ENCODE results near the gene ZIC2.

ZIC2 gene

DNA sequence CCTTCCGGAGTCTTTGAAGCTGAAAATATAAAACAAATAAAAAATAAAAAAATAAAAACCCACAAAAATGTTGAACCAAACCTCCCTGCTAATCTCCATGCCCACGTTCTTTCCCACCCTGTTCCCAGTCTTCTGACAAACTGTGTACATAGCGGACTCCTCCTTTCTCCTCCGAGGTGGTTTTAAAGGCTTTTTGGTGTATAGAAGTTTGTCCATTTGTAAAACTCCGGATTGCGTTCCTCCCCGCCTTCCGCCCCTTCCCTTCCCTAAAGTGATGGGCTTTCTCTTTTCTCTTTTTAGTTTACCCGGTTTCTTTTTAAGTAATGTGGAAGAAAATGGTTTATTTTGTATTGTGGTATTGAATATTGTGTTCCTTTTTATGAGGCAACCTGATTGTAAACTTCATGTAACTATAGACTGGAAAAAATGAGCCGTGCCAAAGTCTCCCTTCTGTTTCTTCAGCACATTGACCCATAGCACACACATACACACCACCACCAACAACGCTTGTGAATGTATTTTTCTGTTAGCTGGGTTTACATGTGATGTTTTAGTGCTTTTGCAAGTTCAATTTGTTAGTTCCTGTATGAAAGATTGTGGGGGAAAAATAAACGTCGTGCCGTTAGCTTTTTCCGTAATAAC lies 4.4 kb downstream of the ZIC2 start:
- no peak for DNase-seq (ENCODE audit: low read depth in 3 of 3, low spot score in 1 of 3)

DNA sequence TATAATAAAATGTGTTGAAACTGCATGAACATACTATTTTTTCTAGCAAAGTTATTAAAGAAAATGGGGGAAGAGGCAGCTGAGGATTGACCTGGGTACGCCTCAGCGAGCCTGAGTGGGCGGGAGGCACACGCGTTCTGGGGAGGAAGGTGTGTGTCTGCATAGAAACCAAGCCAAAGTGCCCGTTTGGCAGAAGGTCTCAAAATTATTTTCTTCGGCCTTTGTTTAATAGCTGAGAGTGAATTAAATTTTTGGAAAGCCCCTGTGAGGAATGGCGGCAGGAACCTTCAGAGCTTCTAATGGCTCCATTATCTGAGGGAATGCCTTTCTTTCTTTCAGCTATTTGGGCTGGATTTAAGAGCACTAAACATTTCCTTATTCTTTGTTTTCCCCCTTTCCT lies 5.2 kb downstream of the ZIC2 start:
- no peak for DNase-seq (ENCODE audit: low read depth in 3 of 3, low spot score in 1 of 3)

DNA sequence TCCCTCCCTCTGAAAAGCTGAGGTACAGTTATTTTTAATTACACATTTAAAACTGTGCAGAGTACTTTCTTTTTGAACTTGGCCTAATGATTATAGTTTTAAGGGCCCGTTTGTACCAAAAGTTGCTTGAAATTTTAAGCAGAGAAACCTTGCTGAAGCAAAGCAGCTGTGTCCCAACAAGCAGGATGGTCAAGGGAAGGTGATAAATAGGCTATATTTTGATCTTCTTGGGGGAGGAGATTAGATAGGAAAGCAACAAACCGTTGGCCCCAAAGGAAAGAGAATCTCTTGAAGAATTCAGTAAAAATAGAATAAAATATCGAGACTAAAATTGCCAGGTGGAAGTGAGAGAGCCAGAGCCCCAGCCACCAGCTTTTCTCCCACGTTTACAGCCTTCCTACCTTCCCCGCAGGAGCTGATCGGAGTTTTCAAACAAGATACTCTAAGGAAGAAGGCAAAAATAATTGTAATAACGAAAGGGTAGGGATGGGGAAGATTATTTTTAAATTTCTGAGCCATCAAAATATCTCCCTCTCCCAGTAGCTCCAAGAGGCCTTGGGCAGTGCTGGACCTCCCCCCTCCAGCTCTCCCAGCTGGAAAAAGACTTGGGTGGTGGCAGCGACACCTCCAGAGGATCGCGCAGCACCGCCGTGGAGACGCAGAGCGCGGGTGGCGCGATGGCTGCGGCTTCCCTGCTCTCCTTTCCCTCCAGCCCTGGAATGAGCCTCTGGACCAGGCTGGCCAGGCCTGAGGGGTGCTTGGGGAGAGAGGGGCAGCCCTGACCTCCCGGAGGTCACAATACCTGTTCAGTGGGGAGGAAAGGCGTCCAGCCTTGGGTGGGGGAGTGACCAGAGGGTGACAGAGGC lies 5.8 kb downstream of the ZIC2 start:
- DNase-seq (ENCODE audit: low read depth in 3 of 3, low spot score in 1 of 3): no peak

DNA sequence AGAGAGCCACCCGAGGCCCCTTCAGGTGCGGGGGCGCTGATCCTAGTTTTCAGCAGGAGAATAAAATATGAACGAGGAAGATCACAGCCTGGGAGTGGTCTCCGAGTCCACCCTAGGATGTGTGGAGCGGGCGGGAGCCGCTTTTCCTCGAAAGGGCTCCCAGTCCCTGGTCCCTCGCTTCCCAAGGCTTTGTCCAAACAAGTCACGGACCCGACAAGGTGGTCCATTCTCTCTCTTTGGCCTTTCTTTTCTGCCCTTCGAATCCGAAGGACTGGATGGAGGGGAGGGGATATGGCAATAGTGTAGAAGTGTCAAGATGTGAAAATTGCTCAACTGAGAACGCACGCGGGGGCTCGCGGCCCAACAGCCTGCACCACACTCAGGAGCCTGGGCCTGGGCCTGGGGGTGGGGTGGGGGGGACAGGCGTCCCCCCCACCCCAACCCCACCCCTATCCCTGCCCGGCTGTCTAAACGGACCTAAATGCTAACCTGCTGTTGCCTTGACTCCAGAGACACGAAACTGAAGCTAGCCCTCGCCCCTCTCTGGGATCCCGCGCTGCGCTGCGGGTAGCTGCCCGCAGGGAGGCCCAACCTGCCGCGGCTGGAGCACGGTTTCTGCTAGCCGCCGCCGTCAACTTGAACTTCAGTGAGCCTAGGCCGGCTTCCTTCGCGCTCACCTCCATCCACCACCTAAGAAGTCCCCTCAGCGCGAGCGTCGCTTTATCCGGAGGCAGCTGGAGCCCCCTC lies 7.1 kb downstream of the ZIC2 start:
- DNase-seq (ENCODE audit: low read depth in 3 of 3, low spot score in 1 of 3): no peak

DNA sequence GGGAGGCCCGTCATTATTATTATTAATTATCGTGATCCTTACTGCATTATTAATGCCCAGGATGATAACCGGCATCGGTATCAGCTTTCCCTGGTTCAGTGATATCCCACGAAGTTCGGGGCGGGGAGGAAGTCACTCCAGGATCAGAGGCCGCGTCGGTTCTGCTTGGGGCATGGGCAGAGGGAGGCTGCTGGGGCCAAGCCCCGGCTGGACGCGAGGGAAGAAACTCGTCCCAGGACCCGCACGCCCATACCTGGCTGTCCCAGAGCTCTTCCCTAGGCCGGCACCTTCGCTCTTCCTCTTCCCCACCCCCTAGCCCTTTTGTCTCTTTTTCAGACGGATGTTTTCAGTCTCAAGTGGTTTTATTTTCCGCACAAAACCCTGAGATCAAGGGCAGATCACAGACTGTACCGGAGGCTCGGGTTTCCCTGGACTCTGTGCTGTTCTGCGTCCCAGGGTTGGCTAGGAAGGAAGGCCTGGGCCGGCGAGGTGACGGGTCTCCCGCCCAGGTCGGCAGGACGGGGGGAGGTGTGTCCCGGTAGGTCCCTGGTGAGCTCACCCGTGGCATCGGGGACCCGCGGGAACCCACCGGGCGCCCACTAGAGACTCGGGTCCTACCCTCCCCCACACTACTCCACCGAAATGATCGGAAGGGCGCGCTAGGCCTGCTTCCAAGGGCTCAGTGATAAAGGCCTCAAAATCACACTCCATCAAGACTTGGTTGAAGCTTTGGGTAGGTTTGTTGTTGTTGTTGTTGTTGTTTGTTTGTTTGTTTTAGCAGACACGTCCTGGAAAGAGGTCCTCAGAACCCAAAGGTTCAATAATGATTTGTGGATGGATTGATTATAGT lies 7.9 kb downstream of the ZIC2 start:
- DNase-seq (ENCODE audit: low read depth in 3 of 3, low spot score in 1 of 3): no peak

DNA sequence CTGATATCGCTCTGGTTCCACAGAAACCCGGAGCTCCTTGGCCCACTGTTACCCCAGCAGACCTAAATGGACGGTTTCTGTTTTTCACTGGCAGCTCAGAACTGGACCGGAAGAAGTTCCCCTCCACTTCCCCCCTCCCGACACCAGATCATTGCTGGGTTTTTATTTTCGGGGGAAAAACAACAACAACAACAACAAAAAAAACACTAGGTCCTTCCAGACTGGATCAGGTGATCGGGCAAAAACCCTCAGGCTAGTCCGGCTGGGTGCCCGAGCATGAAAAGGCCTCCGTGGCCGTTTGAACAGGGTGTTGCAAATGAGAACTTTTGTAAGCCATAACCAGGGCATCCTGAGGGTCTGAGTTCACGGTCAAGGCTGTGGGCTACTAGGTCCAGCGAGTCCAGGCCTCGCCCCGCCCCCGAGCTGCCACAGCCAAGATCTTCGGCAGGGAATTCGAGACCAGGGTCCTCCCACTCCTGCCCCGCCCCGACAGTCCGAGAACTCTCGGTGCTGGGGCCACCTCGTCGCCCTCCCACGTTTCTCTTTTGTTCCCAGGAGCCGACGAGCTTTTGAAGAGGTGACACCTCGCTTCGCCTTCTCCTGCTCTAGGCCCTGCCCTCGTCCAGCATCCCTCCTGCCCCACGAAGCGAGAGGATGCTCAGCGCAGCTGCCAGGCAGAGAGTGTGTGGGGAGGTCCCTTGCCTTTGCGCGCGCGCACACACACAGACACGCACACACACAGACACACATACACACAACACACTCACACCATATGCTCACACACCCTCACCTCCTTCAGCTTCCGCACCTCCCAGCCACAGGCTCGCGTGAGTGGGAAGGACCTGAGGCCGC lies 8.8 kb downstream of the ZIC2 start:
- DNase-seq (ENCODE audit: low read depth in 3 of 3, low spot score in 1 of 3): no peak

DNA sequence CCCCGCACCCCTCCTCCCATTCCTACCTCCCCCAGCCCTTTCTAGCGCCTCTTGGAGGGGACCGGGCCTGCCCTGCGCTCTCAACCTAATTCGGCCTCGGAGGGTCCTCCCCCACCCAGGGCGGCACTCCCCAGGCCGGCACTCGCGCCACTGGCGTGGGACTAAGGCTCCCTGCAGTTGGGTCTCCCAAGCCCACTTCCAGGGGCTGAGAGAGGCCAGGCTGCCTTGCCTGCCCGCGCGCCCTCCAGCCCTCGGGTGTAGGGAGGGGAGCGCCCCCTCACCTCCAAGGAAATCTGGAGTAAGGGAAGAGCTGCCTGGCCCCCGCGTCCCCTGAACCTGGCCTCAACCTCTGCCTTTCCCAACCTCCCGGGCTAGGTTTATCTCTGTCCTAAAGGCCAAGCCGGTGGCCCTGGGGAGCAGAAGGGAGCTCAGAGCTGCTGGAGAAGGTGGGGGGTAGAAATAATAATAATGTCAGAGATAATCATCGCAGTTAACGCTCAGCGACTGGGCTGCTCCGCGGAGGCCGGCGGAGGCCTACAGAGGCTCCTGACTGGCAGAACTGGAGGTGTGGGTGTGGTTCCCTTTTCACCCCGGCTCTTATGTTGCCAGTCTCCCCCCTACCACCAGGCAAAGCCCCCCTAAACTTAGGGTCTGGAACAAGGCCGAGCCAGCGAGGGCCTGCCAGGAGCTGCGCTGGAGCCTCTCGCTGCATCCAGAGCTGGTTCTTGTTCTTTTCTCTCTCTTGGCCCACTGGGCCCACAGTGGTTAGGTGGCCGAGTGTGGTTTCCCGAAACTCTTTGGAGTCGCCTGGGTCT lies 9.6 kb downstream of the ZIC2 start:
- DNase-seq (ENCODE audit: low read depth in 3 of 3, low spot score in 1 of 3): no peak

DNA sequence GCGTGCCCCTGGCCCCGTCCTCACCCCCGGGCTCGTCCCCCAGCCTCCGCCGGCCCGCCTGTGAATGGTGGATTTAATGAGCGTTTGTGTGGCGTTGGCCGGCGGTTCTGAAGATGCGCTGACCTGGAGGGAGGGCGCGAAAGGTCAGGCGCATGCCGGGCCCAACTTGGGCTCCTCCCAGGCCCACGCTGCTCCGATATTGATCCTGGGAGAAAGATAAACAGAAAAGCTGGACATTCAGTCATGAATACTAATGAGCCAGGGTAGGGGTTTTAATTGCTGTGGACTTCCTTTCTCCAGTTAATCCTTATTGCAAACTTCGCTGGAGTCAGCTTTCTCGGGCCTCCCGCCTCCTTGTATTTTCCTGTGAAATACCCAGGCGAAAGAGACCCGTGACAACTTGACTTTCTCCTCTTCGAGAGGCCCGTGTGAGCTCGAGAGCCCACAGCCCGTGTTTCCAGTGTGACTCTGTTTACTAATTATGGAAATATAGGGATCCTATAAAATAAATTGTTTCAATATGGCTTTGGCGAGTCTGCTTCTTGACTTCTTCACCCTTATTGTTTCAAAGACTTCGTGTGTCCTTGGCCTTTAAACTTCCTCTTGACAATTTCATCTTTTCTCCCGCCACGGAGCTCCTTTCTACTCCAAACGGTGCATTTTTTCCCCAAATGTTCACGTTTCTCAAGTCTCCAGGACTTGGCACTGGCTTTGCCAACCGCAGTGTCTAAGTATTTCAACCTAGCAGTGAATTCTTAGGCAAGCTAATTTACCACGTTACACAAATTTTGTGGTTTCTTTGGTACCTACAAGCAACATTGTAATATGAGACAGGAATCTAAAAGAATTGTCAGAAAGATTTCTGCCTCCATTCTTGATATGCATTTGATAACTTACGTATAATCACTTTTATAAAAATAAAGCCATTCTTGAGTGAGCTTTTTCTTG lies 10.5 kb downstream of the ZIC2 start:
- no peak for DNase-seq (ENCODE audit: low read depth in 3 of 3, low spot score in 1 of 3)

DNA sequence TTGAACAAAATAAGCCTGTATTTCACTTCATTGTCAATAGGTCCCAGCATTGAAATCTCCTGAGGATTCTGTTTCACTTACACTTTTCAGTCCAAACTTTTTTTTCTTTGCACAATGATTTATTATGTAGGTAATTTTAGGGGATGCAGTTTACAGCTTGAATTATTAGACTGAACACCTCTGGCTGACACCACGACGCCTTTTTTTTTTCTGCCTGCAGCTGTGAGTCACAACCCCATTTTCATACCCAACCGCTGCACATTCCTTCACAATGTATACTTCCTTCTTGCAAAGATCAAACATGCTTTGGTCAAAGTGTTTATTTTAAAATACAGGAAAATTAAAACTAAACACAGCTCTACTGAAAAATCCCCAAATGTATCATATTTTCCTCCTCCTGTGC lies 11.4 kb downstream of the ZIC2 start:
- no peak for DNase-seq (ENCODE audit: low read depth in 3 of 3, low spot score in 1 of 3)

DNA sequence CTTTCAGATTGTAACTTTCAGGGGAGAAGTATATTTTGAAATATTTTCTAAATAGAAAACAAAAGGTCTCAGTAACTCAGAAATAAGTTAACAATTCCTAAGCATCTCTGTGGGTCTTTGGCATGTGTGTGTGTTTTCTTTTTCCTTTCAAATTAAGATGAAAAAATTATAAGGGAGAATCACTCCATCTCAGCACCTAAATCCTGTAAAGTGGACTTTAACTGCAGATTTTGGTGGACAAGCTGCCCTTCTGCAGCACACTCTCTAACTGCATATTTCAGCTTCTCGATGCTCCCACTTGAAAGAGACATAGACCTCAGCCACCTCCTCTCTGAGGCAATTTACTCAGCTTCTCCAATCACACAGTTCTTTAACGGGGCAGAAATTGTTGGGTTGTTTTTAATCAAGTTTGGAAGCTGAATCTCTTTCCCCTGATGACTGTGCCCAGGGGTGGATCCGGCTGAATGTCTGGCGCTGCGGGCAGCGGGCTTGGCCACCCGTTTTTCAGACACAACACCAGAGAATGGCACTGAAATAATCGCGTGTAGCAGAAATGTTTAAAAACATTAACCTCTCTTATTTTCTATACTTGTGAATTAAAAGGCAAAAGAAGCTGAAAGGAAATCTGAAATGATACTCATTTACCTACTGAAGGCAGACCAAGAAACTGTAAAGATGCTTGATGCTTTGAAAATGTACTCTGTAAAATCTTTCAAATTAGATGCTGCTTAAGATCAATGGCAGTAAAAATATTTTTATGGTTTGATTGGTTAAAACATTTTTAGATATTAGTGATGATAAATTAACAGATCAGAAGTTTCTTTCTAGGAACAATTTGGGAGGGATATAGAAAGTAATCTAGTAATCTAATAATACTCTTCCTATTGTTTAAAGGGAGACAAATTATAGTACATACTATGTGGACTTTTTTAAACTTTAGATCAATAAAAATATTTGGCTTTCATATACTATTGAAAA lies 12.4 kb downstream of the ZIC2 start:
- DNase-seq (ENCODE audit: low read depth in 3 of 3, low spot score in 1 of 3): no peak

DNA sequence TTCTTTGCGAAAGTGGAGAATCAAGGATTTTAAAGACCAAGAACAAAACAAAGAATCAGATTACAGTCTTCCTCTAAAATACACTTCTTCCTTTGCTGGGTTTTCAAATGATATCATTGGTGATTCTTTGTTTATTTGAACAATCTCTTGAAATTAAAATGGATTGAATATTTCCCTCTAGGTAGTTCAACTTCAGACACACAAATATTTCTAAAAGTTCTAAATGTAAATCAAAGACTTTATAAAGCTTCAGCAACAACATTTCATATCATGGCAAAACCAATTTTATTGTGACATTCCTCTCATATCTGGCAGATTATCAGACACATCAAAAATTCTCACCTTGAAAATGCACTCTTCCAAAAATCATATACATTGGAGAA lies 13.0 kb downstream of the ZIC2 start:
- DNase-seq (ENCODE audit: low read depth in 3 of 3, low spot score in 1 of 3): no peak

DNA sequence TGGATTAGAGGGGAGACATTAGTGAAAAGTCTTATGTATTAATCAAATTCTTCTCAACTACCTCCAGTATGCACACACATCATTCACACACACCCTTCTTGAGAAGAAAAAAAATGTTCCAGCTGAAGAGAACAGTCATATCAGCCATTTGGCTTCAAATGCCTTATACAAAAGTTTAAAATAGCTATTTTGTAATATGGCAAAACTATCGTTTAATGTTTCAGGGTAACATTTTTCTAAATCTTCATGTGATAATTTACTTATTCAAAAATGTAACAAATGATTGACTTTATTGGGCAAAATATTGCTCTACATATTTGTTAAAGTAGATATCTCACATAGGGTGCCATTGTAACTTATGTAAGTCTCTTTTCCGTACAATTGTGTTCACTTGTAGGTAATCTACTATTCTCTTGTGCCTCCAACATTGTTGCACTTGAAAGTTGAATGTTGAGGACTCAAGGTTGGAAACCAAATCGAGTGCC lies 13.6 kb downstream of the ZIC2 start:
- DNase-seq (ENCODE audit: low read depth in 3 of 3, low spot score in 1 of 3): no peak

DNA sequence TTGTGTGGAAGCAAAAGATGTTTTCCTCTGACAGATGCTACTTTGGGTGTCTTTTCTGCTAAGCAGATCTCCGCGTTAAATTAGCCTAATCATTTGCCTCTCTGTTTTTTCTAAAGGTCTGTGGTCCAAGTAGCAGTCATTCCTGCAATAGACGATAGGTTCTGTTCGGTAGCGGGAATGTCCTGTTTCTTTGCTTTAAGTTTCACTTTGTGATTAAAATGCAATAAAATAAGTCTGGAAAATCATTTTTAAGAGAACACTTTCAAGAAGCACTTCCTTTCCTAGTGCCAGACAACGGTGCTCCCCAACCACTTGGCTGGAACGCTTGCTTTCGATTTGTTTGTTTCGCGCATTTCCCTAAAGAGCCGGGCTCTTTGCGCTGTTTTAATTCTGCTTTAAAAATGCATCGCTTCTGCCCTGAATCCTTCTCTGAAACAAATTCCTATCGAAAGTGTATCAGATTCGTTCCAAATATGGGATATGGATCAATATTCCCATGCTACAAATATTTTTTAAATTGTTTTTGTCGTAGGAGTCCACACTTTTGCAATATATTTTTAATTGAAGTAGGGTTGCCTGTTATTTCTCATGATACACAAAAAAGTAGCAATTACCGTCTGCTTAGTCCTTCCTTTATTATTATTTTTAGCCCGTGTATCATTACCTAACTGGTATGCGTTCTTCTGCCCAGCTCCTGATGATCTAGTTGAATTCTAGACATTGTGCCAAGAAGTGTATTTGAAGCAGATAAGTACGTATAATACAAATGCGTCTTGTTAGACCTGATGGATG lies 14.2 kb downstream of the ZIC2 start:
- no peak for DNase-seq (ENCODE audit: low read depth in 3 of 3, low spot score in 1 of 3)

DNA sequence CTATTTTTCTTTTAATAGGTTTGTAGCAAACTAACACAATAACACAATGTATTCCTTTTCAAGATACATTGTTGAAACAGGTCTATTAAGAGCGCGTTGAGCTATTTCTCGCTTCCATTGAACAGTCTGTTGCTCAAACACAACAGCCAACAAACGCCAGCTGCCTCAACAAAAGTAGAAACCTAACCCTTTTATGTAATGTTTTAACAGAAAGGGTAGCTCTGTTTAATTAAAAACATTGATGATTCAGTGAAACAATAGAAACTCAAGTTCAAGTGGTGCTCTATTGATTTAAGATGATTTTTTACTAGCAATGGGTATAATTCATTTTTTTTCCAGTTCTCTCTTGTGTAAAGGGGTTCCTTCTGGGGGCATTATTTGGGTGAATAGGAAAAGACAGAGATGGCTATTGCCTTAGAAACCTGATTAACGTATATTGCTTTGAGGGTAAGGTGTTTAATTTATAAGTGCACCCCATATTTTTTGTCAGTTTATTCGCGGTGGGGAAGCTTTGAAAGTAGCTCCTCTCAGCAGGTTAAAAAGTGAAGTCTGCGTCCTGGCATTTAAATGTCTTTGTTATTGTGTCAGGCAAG lies 14.9 kb downstream of the ZIC2 start:
- DNase-seq (ENCODE audit: low read depth in 3 of 3, low spot score in 1 of 3): no peak

DNA sequence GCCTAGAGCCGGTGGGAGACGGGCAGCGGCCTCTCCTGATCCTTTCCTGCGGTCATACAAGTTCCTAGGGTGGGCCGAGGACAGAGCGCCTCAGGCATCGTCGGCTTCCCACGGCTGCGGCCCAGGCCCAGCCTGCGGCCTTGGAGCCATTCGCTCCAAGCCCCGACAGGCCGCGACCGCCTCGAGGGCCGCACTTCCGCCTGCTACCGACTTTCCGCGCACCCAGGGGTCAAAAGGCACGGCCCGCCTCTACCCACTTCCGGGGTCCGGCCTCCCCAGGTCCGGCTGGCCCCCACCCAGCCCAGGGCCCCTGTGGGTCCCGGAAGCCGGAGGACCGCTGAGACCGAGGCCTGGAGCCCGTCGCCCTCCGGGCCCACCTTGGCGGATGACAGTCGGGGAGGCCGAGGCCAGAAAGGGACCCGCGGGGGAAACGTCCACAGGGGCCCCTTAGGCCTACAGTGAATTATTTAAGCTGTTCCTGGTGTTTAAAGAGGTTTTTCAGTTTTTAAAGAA lies 16.2 kb downstream of the ZIC2 start:
- no peak for DNase-seq (ENCODE audit: low read depth in 3 of 3, low spot score in 1 of 3)

DNA sequence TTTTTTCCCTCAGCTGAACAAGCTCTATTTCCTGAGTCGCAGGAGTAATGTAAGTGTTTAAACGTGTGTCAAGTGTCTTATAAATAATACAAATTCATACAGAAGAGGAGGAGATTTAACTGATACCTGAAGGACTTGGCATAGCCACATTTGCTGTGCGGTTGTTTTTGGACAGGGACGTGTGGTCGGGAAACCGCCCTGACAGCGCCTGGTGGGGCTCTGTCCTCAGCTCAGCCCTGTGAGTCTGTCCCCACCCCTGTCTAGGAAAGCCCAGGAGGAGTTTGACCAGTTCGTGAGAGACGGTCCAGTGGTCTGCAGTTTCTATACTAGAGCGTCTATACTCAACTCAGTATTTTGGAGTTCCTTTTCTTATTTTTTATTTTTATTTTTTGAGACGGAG lies 16.7 kb downstream of the ZIC2 start:
- DNase-seq (ENCODE audit: low read depth in 3 of 3, low spot score in 1 of 3): no peak
